Cardiac muscle cell (in vitro differentiated cells and primary cell): Measurements from ENCODE around the gene LRRC57. TPM values are rescaled to one million over a fixed set of nuclear protein-coding genes. Genes with fewer than 3 reads are reported as not detected.

Experiments
- DNase-seq, 2 donors: peaks; one replicate each; pipeline versions ENCODE4 v3.0.0 to v3.0.0-alpha.2; 2010 to 2017; ENCODE audit warnings: low read depth in 1 of 2, low spot score in 1 of 2
- H3K27ac ChIP-seq: fragments of 200-600 bp; sonication (generic); 2 replicates; pipeline ENCODE4 v1.5.1; 2016
- H3K27me3 ChIP-seq: fragments of 200-600 bp; sonication (generic); 2 replicates; pipeline ENCODE4 v1.6.0; 2016; ENCODE audit warnings: control low read depth
- H3K36me3 ChIP-seq: fragments of 200-600 bp; sonication (generic); 2 replicates; pipeline ENCODE4 v1.5.1; 2016; ENCODE audit warnings: control low read depth
- H3K4me1 ChIP-seq: fragments of 200-600 bp; sonication (generic); 2 replicates; pipeline ENCODE4 v1.8.1; 2017; ENCODE audit warnings: low read depth, mild to moderate bottlenecking, mixed run types
- H3K4me3 ChIP-seq: fragments of 200-600 bp; sonication (generic); 2 replicates; pipeline ENCODE4 v1.5.1; 2016; ENCODE audit warnings: mild to moderate bottlenecking
- H3K9me3 ChIP-seq: fragments of 200-600 bp; sonication (generic); 2 replicates; pipeline ENCODE4 v1.5.1; 2017; ENCODE audit warnings: low read depth, mild to moderate bottlenecking, control low read depth
- CTCF ChIP-seq: IDR thresholded peaks from 2 replicates; pipeline ENCODE4 v1.5.1; 2012; ENCODE audit warnings: low read depth, mild to moderate bottlenecking, low read length
- polyA plus RNA-seq: library from polyadenylated mRNA; unstranded; fragments of >200 nt; fragmentation: Nextera tagmentation; extraction: Ambion mirVana; gene quantifications from 2 replicates; pipeline ENCODE4 v1.2.1, GENCODE V29; 2016
- total RNA-seq: library from RNA; depleted of rRNA; stranded (reverse); fragments of >200 nt; gene quantifications from 2 replicates; pipeline ENCODE4 v1.2.3, GENCODE V29; 2016

The LRRC57 gene
- total and polyA plus RNA-seq, 2 experiments from 2014 or later, result 7.5 to 10.7 TPM

GRCh38 chr15:42502477-42502876 is 46.1 kb downstream of the LRRC57 start:
- Histone ChIP-seq H3K9me3 (no peaks in the 10 kb centered on the region), H3K36me3 (no peaks in the 10 kb centered on the region), H3K27me3 (no peaks in the 10 kb centered on the region), H3K27ac (no peak overlapping the region), H3K4me1 (no peaks in the 10 kb centered on the region), H3K4me3 (no peak overlapping the region)
- no peak for TF ChIP-seq CTCF
- DNase-seq, result peak in 1 of 2 donors; percentile 21

GRCh38 chr15:42499858-42500609 is 48.6 kb downstream of the LRRC57 start:
- TF ChIP-seq CTCF, result no peak
- H3K27ac ChIP-seq, result no peak overlapping the region
- no peak overlapping the region for H3K4me3 ChIP-seq

GRCh38 chr15:42498212-42499068 is 50.2 kb downstream of the LRRC57 start:
- no peaks in the 10 kb centered on the region for H3K27me3 ChIP-seq
- H3K9me3 ChIP-seq, result no peaks in the 10 kb centered on the region
- no peak for TF ChIP-seq CTCF
- DNase-seq, result no peak
- H3K4me1 ChIP-seq, result no peaks in the 10 kb centered on the region
- no peaks in the 10 kb centered on the region for H3K36me3 ChIP-seq
- no peak overlapping the region for H3K27ac ChIP-seq
- H3K4me3 ChIP-seq, result no peak overlapping the region

More at GRCh38 chr15:42499858-42500609, 48.6 kb downstream of the LRRC57 start:
- no peaks in the 10 kb centered on the region for H3K4me1 ChIP-seq
- no peaks in the 10 kb centered on the region for H3K27me3 ChIP-seq
- peak in 1 of 2 donors; percentile 50 for DNase-seq
- H3K9me3 ChIP-seq, result no peaks in the 10 kb centered on the region
- H3K36me3 ChIP-seq, result no peaks in the 10 kb centered on the region

GRCh38 chr15:42495361-42496212 is 53.0 kb downstream of the LRRC57 start, which contains the start of gene SNAP23:
SNAP23 (plus strand) TSS chr15:42495634; CDS start chr15:42511847, 16,213 bp downstream.
- Histone ChIP-seq H3K27me3 (no peaks in the 10 kb centered on the region), H3K4me3 (peak within 1 kb of the TSS; percentile 44)
- TF ChIP-seq CTCF, result no peak

GRCh38 chr15:42494998-42495360 is 53.6 kb downstream of the LRRC57 start:
- H3K27me3 ChIP-seq, result no peaks in the 10 kb centered on the region
- TF ChIP-seq CTCF, result no peak
- peak overlapping the region; percentile 85 for H3K27ac ChIP-seq
- H3K9me3 ChIP-seq, result no peaks in the 10 kb centered on the region
- H3K4me1 ChIP-seq, result peaks cover 3% of the 10 kb centered on the region
- no peaks in the 10 kb centered on the region for H3K36me3 ChIP-seq
- H3K4me3 ChIP-seq, result peak overlapping the region; percentile 44
- peak in 1 of 2 donors; percentile 80 for DNase-seq

More at GRCh38 chr15:42495361-42496212, 53.0 kb downstream of the LRRC57 start, which contains the start of gene SNAP23:
- DNase-seq, result peak; percentile 96 to 97
- Histone ChIP-seq H3K4me1 (no peaks in the 10 kb centered on the region), H3K36me3 (no peaks in the 10 kb centered on the region), H3K9me3 (no peaks in the 10 kb centered on the region), H3K27ac (peak within 1 kb of the TSS; percentile 85)
